GM12801 (cell line): ENCODE data around the gene GSK3A.

Source experiments
- TF ChIP-seq, protein P1 (sequence below): IDR thresholded peaks from one replicate; pipeline ENCODE4 v1.5.1; 2011; ENCODE audit warnings: control low read depth; ENCODE audit not compliant: insufficient read length; ENCODE audit errors: extremely low read depth

GSK3A gene

DNA sequence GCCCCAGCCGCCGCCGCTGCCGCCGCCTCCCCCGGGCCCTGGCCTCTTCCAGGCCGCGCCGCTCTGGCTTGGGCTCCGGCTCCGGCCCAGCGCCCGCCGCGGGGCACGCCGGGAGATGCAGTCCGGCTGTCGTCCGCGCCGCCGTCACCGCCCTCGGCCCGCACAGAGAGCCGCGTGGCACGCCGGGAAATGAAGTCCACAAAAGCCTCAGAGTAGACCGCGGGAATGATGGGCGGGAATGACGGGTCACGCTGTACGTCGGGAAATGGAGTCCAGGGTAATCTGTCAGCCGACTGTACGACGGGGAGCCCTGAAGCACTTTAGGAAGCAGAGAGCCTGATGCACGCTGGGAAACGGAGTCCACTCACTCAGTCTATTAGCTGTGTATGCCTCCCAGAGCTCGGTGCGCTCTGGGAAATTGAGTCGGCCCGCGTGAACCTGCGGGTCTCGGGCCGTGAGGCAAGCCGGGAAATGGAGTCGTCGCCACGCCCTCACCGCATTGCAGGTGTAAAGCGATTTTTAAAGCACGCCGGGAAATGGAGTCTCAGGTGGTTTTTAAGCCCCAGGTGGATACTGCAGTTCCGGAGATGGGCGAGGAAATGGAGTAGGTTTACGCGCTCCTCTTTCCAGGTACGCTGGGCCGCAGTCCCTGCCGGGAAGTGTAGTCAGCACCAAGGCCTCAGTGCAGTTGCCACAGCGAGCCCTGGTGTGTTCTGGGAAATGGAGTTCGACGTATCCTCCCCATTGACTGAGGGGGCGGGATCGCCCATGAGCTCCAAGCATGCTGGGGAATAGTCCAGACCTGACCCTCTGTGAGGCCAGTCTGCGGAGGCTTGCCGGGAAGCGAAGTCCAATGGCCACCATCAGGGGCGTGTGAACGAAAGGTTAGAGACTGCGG, at the start of gene GSK3A:
GSK3A (minus strand) TSS at position 91 of the 898 bp plus-strand sequence. CDS start 137 bp downstream, outside the sequence.
- TF ChIP-seq, protein P1, sequence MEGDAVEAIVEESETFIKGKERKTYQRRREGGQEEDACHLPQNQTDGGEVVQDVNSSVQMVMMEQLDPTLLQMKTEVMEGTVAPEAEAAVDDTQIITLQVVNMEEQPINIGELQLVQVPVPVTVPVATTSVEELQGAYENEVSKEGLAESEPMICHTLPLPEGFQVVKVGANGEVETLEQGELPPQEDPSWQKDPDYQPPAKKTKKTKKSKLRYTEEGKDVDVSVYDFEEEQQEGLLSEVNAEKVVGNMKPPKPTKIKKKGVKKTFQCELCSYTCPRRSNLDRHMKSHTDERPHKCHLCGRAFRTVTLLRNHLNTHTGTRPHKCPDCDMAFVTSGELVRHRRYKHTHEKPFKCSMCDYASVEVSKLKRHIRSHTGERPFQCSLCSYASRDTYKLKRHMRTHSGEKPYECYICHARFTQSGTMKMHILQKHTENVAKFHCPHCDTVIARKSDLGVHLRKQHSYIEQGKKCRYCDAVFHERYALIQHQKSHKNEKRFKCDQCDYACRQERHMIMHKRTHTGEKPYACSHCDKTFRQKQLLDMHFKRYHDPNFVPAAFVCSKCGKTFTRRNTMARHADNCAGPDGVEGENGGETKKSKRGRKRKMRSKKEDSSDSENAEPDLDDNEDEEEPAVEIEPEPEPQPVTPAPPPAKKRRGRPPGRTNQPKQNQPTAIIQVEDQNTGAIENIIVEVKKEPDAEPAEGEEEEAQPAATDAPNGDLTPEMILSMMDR: no peak

DNA sequence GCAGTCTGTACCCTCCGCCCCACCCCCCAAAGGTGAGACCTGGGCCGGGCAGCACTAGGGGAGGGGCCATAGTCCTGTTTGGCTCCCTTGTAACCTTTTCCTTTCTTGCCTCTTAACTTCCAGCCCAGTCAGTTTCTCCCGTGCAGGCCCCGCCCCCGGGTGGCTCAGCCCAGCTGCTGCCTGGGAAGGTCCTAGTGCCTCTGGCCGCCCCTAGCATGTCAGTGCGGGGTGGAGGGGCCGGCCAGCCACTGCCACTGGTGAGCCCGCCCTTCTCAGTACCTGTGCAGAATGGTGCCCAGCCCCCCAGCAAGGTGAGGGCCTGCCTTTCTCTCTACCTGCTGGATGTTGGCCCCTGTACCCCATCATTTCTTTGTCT, 49.0 kb upstream of the GSK3A start:
- TF ChIP-seq, protein P1: no peak

DNA sequence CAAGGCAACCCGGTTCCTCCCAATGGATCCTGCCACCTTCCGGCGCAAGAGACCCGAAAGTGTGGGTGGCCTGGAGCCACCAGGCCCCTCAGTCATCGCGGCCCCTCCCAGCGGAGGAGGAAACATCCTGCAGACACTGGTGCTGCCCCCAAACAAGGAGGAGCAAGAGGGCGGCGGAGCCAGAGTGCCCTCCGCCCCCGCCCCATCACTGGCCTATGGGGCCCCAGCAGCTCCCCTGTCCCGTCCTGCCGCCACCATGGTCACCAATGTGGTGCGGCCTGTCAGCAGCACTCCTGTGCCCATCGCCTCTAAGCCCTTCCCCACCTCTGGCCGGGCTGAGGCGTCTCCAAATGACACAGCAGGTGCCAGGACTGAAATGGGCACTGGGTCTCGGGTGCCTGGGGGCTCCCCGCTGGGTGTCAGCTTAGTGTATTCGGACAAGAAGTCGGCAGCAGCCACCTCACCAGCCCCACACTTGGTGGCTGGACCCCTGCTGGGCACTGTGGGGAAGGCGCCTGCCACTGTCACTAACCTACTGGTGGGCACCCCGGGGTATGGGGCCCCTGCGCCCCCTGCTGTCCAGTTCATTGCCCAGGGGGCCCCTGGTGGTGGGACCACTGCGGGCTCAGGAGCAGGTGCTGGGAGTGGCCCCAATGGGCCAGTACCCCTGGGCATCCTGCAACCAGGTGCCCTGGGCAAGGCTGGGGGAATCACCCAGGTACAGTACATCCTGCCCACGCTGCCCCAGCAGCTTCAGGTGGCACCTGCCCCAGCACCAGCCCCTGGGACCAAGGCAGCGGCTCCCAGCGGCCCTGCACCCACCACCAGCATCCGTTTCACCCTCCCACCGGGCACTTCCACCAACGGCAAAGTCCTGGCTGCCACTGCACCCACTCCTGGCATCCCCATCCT, 48.4 kb upstream of the GSK3A start:
- TF ChIP-seq, protein P1: no peak

DNA sequence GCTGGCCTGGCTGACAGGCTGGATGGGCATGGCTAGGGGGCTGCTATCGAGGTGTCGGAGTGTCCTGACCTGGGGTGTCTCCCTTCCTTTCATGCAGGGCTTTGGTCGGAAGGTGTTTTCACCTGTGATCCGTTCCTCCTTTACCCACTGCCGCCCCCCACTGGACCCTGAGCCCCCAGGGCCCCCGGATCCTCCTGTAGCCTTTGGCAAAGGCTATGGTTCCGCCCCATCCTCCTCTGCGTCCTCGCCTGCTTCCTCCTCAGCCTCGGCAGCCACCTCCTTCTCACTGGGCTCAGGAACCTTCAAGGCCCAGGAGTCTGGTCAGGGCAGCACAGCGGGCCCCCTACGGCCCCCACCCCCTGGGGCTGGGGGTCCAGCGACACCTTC, 47.7 kb upstream of the GSK3A start:
- TF ChIP-seq, protein P1: no peak

DNA sequence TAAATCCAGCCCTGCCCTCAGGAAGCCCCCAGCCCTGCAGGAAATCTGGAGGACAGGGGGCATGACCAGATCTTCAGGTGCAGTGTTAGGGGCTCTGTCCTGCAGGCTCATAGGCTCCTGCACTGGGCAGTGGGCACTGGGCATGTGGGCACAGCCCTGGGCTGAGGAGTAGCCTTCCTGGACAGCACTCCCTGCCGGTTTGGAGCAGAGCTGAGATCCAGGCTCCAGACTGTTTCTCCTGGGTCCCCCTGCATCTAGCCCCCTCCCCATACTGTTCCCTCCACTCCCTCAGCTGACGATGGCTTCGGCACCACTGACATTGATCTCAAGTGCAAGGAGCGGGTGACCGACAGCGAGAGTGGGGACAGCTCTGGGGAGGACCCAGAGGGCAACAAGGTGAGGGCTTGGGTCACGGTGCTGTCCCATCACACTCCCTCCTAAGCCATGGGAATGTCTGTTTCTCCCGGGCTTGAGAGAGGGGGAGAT, 47.2 kb upstream of the GSK3A start:
- TF ChIP-seq, protein P1: no peak

DNA sequence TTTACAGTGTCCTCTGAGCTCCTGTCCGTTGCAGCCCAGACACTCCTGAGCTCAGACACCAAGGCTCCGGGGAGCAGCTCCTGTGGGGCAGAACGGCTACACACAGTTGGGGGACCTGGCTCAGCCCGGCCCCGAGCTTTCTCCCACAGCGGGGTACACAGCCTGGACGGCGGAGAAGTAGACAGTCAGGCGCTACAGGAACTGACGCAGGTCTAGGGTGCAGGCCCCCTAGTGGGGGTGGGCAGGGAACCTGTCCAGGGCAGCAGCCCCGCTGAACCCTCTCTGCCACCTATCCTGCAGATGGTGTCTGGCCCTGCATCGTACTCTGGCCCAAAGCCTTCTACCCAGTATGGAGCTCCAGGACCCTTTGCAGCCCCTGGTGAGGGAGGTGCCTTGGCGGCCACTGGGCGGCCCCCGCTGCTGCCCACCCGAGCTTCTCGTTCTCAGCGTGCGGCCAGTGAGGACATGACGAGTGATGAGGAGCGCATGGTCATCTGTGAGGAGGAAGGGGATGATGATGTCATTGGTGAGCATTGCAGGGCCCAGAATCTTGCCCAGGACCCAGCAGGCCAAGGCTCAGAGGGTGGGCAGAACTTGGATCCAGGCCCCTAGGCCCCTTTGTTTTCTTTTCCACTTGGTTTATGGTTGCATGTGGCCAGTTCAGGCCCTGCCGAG, 46.6 kb upstream of the GSK3A start:
- TF ChIP-seq, protein P1: no peak
